ENCODE data around the gene FAM180A. TPM values are rescaled to one million over a fixed set of nuclear protein-coding genes. Genes with fewer than 3 reads are reported as not detected.

The FAM180A gene
- total RNA-seq, 2 donors from 2014 or later: not detected

DNA sequence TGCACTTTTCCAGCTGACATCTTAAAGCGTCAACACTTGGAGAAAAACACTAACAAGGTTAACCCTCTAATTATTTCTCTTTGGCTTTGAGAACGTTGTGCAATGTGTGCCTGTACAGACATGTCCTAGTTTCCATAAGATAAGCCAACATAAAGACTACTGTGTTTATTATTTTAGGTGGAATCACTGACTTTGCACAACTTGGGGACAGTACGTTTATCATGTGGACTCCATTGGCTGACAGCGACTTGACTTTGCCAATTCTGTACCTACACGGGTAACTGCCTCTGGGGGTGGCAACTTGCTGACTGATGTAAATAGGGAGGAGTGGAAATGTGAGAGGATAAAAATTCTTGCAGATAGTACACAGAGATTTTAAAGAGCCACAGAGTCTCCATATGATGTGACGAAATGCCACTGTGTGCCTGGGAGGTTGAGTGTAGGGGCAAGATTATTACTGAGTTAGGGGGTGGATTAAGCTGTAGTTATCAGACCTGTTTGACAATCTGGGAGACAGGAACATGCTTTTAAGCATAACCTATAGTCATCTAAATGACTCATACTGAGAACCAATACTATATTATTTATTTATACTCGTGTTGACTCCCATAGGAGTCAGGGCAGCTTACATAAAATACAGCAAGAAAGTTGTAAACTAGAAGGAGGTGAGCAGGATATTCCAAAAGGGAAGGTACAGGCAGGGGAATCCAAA is 41.6 kb downstream of the FAM180A start:
- Histone ChIP-seq H3K4me3 (ENCODE audit: low read length) (no peak overlapping the region), H3K36me3 (ENCODE audit: control insufficient read depth, insufficient read depth, low read length) (no peaks in the 10 kb centered on the region), H3K27me3 (ENCODE audit: control insufficient read depth, insufficient read depth, low read length, poor library complexity, severe bottlenecking) (no peaks in the 10 kb centered on the region), H3K4me1 (ENCODE audit: control insufficient read depth, insufficient read depth, low read length) (no peaks in the 10 kb centered on the region), H3K9me3 (ENCODE audit: control insufficient read depth, low read length) (no peaks in the 10 kb centered on the region), H3K27ac (ENCODE audit: low read depth, low read length) (no peak overlapping the region), H3K9ac (ENCODE audit: extremely low read depth, low read length, poor library complexity, severe bottlenecking) (no peak overlapping the region)
- WGBS, 2 experiments (ENCODE audit: insufficient coverage in 1 of 2, insufficient read length in 1 of 2): 83 to 100% methylated on average over 3 to 7 of the region's 7 CpGs
- no peak overlapping the region for H3K27ac Mint-ChIP-seq
- DNase-seq: no peak
- no peaks in the 10 kb centered on the region for H3K36me3 Mint-ChIP-seq (ENCODE audit: low read depth)
- H3K4me3 Mint-ChIP-seq: no peak overlapping the region
- H3K4me1 Mint-ChIP-seq: peaks cover 13% of the 10 kb centered on the region
- no peaks in the 10 kb centered on the region for H3K27me3 Mint-ChIP-seq (ENCODE audit: insufficient read depth)
- no peak for TF ChIP-seq CTCF (conservative IDR thresholded peaks at IDR 0.05)
- no peaks in the 10 kb centered on the region for H3K9me3 Mint-ChIP-seq

GRCh38 chr7:135706038-135706742 is 42.4 kb downstream of the FAM180A start:
- no peaks in the 10 kb centered on the region for H3K36me3 Mint-ChIP-seq (ENCODE audit: low read depth)
- WGBS, 2 experiments (ENCODE audit: insufficient coverage in 1 of 2, insufficient read length in 1 of 2): 90% methylated on average over 16 to 20 of the region's 20 CpGs
- H3K9me3 Mint-ChIP-seq: no peaks in the 10 kb centered on the region
- no peak for DNase-seq
- Histone ChIP-seq H3K36me3 (ENCODE audit: control insufficient read depth, insufficient read depth, low read length) (no peaks in the 10 kb centered on the region), H3K9ac (ENCODE audit: extremely low read depth, low read length, poor library complexity, severe bottlenecking) (no peak overlapping the region), H3K9me3 (ENCODE audit: control insufficient read depth, low read length) (no peaks in the 10 kb centered on the region), H3K27ac (ENCODE audit: low read depth, low read length) (no peak overlapping the region), H3K4me1 (ENCODE audit: control insufficient read depth, insufficient read depth, low read length) (no peaks in the 10 kb centered on the region), H3K27me3 (ENCODE audit: control insufficient read depth, insufficient read depth, low read length, poor library complexity, severe bottlenecking) (no peaks in the 10 kb centered on the region), H3K4me3 (ENCODE audit: low read length) (no peak overlapping the region)
- H3K27me3 Mint-ChIP-seq (ENCODE audit: insufficient read depth): no peaks in the 10 kb centered on the region
- H3K4me3 Mint-ChIP-seq: no peak overlapping the region
- no peak for TF ChIP-seq CTCF (conservative IDR thresholded peaks at IDR 0.05)
- no peak overlapping the region for H3K27ac Mint-ChIP-seq
- peaks cover 13% of the 10 kb centered on the region for H3K4me1 Mint-ChIP-seq

DNA sequence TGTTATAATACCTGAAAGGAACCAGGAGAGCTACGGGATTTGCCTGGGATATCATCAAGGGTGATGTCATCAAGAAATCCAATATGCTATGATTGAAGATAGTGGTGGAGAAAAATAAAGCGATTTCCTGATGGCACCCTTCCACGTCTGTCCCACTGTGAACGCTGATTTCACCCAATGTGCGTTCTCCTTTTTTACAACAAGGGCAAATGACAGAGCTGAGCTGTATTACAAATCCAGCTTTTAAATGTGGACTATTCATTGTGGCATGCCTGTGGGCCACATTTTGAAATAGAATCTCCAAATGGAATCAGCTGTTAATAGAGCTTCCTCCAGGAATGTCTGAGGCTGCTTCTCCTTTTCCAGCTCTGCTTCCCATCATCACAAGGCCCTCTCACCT is 43.9 kb downstream of the FAM180A start:
- TF ChIP-seq CTCF (conservative IDR thresholded peaks at IDR 0.05): no peak
- H3K4me1 ChIP-seq (ENCODE audit: control insufficient read depth, insufficient read depth, low read length): no peaks in the 10 kb centered on the region
- no peaks in the 10 kb centered on the region for H3K27me3 ChIP-seq (ENCODE audit: control insufficient read depth, insufficient read depth, low read length, poor library complexity, severe bottlenecking)
- Mint-ChIP-seq H3K9me3 (no peaks in the 10 kb centered on the region), H3K4me3 (no peak overlapping the region), H3K36me3 (ENCODE audit: low read depth) (no peaks in the 10 kb centered on the region), H3K27me3 (ENCODE audit: insufficient read depth) (no peaks in the 10 kb centered on the region), H3K27ac (no peak overlapping the region), H3K4me1 (peaks cover 10% of the 10 kb centered on the region)
- no peaks in the 10 kb centered on the region for H3K9me3 ChIP-seq (ENCODE audit: control insufficient read depth, low read length)
- no peak overlapping the region for H3K27ac ChIP-seq (ENCODE audit: low read depth, low read length)
- WGBS, 2 experiments (ENCODE audit: insufficient coverage in 1 of 2, insufficient read length in 1 of 2): 64 to 77% methylated on average over 3 to 5 of the region's 5 CpGs
- H3K36me3 ChIP-seq (ENCODE audit: control insufficient read depth, insufficient read depth, low read length): no peaks in the 10 kb centered on the region
- H3K4me3 ChIP-seq (ENCODE audit: low read length): no peak overlapping the region
- no peak for DNase-seq
- no peak overlapping the region for H3K9ac ChIP-seq (ENCODE audit: extremely low read depth, low read length, poor library complexity, severe bottlenecking)
